Measurements from ENCODE around the gene MTUS2.

DNA sequence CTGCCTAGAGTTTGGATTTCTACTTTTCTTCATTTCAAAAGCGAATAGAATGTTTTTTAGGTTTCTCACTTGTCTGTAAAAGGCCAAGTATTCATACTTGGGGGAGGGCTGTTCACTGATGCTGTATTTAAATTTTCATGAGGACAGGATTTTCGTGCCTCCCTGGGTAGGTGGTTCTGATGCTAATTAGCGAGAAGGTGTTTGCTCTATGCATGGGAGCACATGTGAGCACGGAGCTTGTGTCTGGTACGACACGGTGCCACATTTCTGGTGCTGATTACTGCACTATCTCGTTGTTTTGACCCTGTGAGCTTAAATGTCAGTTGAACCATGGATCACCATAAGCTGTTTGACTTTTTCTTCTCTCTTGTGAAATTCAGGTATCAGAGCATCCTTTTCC lies 45.8 kb downstream of the MTUS2 start:
- TF ChIP-seq YY1 (IDR thresholded peaks at IDR 0.05; ENCODE audit: low read depth, low read length) (no peak), TAF1 (IDR thresholded peaks at IDR 0.05; ENCODE audit: low read depth, low read length) (no peak), RAD21 (IDR thresholded peaks at IDR 0.05 in 1 of 2, conservative IDR thresholded peaks at IDR 0.05 in 1 of 2; ENCODE audit: low read depth in 2 of 2, low read length in 2 of 2) (no peak), EZH2 (IDR thresholded peaks at IDR 0.05; ENCODE audit: low read depth, low read length, severe bottlenecking) (no peak), SIN3A (conservative IDR thresholded peaks at IDR 0.05 in 1 of 2, IDR thresholded peaks at IDR 0.05 in 1 of 2; ENCODE audit: low read depth in 1 of 2, low read length in 2 of 2) (no peak), JUN (IDR thresholded peaks at IDR 0.05; ENCODE audit: low read depth, low read length) (no peak), BACH1 (IDR thresholded peaks at IDR 0.05; ENCODE audit: low read length) (no peak), CTCF (IDR thresholded peaks at IDR 0.05; ENCODE audit: control extremely low read depth in 1 of 3, insufficient read depth in 1 of 3, low read depth in 1 of 3, low read length in 3 of 3) (no peak), ZNF274 (IDR thresholded peaks at IDR 0.05; ENCODE audit: borderline replicate concordance, extremely low read depth, low read length) (no peak), POLR2A (IDR thresholded peaks at IDR 0.05; ENCODE audit: control extremely low read depth in 1 of 2, low read depth in 2 of 2, low read length in 2 of 2) (no peak)
